Transverse colon (tissue), 4 donors: ENCODE measurements around the gene KCNH1.

Experiments used
- POLR2A ChIP-seq: fragments of 450-650 bp; IDR thresholded peaks from one replicate; pipeline ENCODE4 v1.6.1; 2016; ENCODE audit warnings: antibody characterized with exemption, mild to moderate bottlenecking, moderate library complexity
- POLR2AphosphoS5 ChIP-seq, 3 donors: sonication (generic); formaldehyde crosslinking; IDR thresholded peaks; one replicate each; pipeline ENCODE4 v1.6.1; 2016; ENCODE audit warnings: antibody characterized with exemption in 3 of 3
- TF ChIP-seq, protein P1 (sequence below), 5 experiments: fragments of 200-600 bp in 3 of 5; fragments of 450-650 bp in 2 of 5; sonication (generic) in 3 of 5; IDR thresholded peaks; 1 replicate in 2 of 5; 2 replicates in 3 of 5; pipeline ENCODE4 v1.5.1; 2016 to 2017; ENCODE audit warnings: antibody characterized with exemption in 5 of 5, inconsistent platforms in 3 of 5, mild to moderate bottlenecking in 2 of 5, moderate library complexity in 1 of 5

- TF ChIP-seq POLR2AphosphoS5 (IDR thresholded peaks at IDR 0.05) (no peak), POLR2A (no peak)
- TF ChIP-seq, protein P1, sequence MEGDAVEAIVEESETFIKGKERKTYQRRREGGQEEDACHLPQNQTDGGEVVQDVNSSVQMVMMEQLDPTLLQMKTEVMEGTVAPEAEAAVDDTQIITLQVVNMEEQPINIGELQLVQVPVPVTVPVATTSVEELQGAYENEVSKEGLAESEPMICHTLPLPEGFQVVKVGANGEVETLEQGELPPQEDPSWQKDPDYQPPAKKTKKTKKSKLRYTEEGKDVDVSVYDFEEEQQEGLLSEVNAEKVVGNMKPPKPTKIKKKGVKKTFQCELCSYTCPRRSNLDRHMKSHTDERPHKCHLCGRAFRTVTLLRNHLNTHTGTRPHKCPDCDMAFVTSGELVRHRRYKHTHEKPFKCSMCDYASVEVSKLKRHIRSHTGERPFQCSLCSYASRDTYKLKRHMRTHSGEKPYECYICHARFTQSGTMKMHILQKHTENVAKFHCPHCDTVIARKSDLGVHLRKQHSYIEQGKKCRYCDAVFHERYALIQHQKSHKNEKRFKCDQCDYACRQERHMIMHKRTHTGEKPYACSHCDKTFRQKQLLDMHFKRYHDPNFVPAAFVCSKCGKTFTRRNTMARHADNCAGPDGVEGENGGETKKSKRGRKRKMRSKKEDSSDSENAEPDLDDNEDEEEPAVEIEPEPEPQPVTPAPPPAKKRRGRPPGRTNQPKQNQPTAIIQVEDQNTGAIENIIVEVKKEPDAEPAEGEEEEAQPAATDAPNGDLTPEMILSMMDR (IDR thresholded peaks at IDR 0.05), result no peak
These were observed 196.1 kb downstream of the KCNH1 start for GRCh38 chr1:210937846-210938245.
